Right atrium auricular region (tissue), 2 donors: ENCODE results near the gene DGUOK. TPM values are rescaled to one million over a fixed set of nuclear protein-coding genes. Genes with fewer than 3 reads are reported as not detected.

Experiments
- DNase-seq: peaks from one replicate; pipeline ENCODE4 v3.0.0-alpha.2; 2019; ENCODE audit warnings: low spot score
- H3K27ac ChIP-seq, 2 donors: fragments of 200-600 bp; sonication (generic); 1 replicate in 1 of 2; 2 replicates in 1 of 2; pipeline ENCODE4 v1.5.1; 2016 to 2019
- H3K27me3 ChIP-seq, 2 donors: fragments of 200-600 bp; sonication (generic); one replicate each; pipeline versions ENCODE4 v1.5.1 to v1.6.0; 2017 to 2019
- H3K36me3 ChIP-seq: fragments of 200-600 bp; sonication (generic); one replicate; pipeline ENCODE4 v1.5.1; 2016
- H3K4me1 ChIP-seq, 2 donors: fragments of 200-600 bp; sonication (generic); one replicate each; pipeline versions ENCODE4 v1.5.1 to v1.6.0; 2017 to 2019
- H3K4me3 ChIP-seq, 2 donors: fragments of 200-600 bp; sonication (generic); 1 replicate in 1 of 2; 2 replicates in 1 of 2; pipeline ENCODE4 v1.5.1; 2017 to 2019; ENCODE audit warnings: mild to moderate bottlenecking in 1 of 2, moderate library complexity in 1 of 2
- H3K9me3 ChIP-seq, 2 donors: fragments of 200-600 bp; sonication (generic); one replicate each; pipeline ENCODE4 v1.5.1; 2019
- CTCF ChIP-seq, 2 donors: fragments of 200-600 bp; sonication (generic); IDR thresholded peaks; one replicate each; pipeline ENCODE4 v1.5.1; 2019; ENCODE audit warnings: antibody characterized with exemption in 2 of 2
- total RNA-seq, 2 donors: library from RNA; depleted of rRNA; stranded (reverse); fragments of >200 nt; gene quantifications; one replicate each; pipeline ENCODE4 v1.1.0, GENCODE V29; 2016

The DGUOK gene
- total RNA-seq, 2 donors from 2014 or later, result 33.7 to 36.2 TPM

GRCh38 chr2:74006459-74006858, 79.8 kb downstream of the DGUOK start:
- Histone ChIP-seq H3K4me1 (peaks cover 0 to 81% of the 10 kb centered on the region in 2 donors), H3K27ac (no peak overlapping the region), H3K4me3 (no peak overlapping the region), H3K9me3 (no peaks in the 10 kb centered on the region), H3K27me3 (no peaks in the 10 kb centered on the region), H3K36me3 (no peaks in the 10 kb centered on the region)
- no peak for TF ChIP-seq CTCF (IDR thresholded peaks at IDR 0.05)
- no peak for DNase-seq

- Histone ChIP-seq H3K36me3 (no peaks in the 10 kb centered on the region), H3K4me1 (peaks cover 0 to 75% of the 10 kb centered on the region in 2 donors), H3K4me3 (no peak overlapping the region), H3K27me3 (no peaks in the 10 kb centered on the region), H3K9me3 (no peaks in the 10 kb centered on the region), H3K27ac (no peak overlapping the region)
- TF ChIP-seq CTCF (IDR thresholded peaks at IDR 0.05), result no peak
- no peak for DNase-seq
Observed at GRCh38 chr2:74007121-74007520, 80.4 kb downstream of the DGUOK start.

GRCh38 chr2:74007711-74008110, 81.0 kb downstream of the DGUOK start:
- Histone ChIP-seq H3K9me3 (no peaks in the 10 kb centered on the region), H3K36me3 (no peaks in the 10 kb centered on the region), H3K4me3 (no peak overlapping the region), H3K27ac (no peak overlapping the region), H3K4me1 (peaks cover 0 to 73% of the 10 kb centered on the region in 2 donors), H3K27me3 (no peaks in the 10 kb centered on the region)
- DNase-seq, result no peak
- no peak for TF ChIP-seq CTCF (IDR thresholded peaks at IDR 0.05)

Other genes with a start within 250 kb of the DGUOK start
- gene TPRKB, start 189.5 kb upstream of the DGUOK start, total RNA-seq, result 10 to 100 TPM; 21.6 to 28.3 TPM
- gene DUSP11, start 146.8 kb upstream of the DGUOK start, total RNA-seq, result 10 to 100 TPM; 17.0 to 18.2 TPM
- not detected for gene C2orf78, start 142.7 kb upstream of the DGUOK start, total RNA-seq
- gene STAMBP, start 97.9 kb upstream of the DGUOK start, total RNA-seq, result 10 to 100 TPM; 23.3 to 37.3 TPM
- gene ACTG2, start 33.9 kb upstream of the DGUOK start, total RNA-seq, result 10 to 100 TPM in 1 of 2 donors, 1 to 10 TPM in 1; 3.7 to 23.8 TPM
- 1 to 10 TPM; 1.9 to 3.9 TPM for gene TET3, start 58.0 kb downstream of the DGUOK start, total RNA-seq
- gene BOLA3, start 221.0 kb downstream of the DGUOK start, total RNA-seq, result 100 to 1,000 TPM in 1 of 2 donors, 10 to 100 TPM in 1; 60.4 to 174 TPM